HL-60 (cell line): ENCODE measurements around the gene ACCSL.

Source experiments
- DNase-seq, 2 experiments: peaks; one replicate each; pipeline ENCODE4 v3.0.0-alpha.2; 2010 to 2020; ENCODE audit warnings: low read depth in 1 of 2, low spot score in 1 of 2
- H3K27ac ChIP-seq: fragments of 250-450 bp; sonication (Bioruptor Pico); replicated peaks from 2 replicates; pipeline ENCODE4 v1.5.1; 2020; ENCODE audit warnings: mild to moderate bottlenecking, moderate library complexity
- H3K27me3 ChIP-seq: fragments of 250-450 bp; sonication (Bioruptor Pico); 2 replicates; pipeline ENCODE4 v1.5.1; 2021; ENCODE audit warnings: mild to moderate bottlenecking, moderate library complexity; ENCODE audit not compliant: insufficient read depth, poor library complexity, severe bottlenecking
- H3K4me3 ChIP-seq: replicated peaks from 2 replicates; pipeline ENCODE4 v1.5.1; 2011; ENCODE audit warnings: mild to moderate bottlenecking, control low read depth, low read length; ENCODE audit not compliant: insufficient read depth
- GABPA ChIP-seq: IDR thresholded peaks from 2 replicates; pipeline ENCODE4 v1.6.1; 2012; ENCODE audit warnings: low read depth
- POLR2AphosphoS5 ChIP-seq: IDR thresholded peaks from 2 replicates; pipeline ENCODE4 v1.6.1; 2012; ENCODE audit warnings: low read depth
- SPI1 ChIP-seq: IDR thresholded peaks from 2 replicates; pipeline ENCODE4 v1.6.1; 2012; ENCODE audit warnings: low read depth, mild to moderate bottlenecking, borderline replicate concordance
- TF ChIP-seq, protein P1 (sequence below): IDR thresholded peaks from one replicate; pipeline ENCODE4 v1.5.1; 2011; ENCODE audit warnings: low read length, control low read depth, inconsistent platforms; ENCODE audit not compliant: insufficient read depth
- TF ChIP-seq, protein P2 (sequence below): IDR thresholded peaks from 2 replicates; pipeline ENCODE4 v1.6.1; 2012; ENCODE audit warnings: low read depth; ENCODE audit not compliant: insufficient replicate concordance

The ACCSL gene

DNA sequence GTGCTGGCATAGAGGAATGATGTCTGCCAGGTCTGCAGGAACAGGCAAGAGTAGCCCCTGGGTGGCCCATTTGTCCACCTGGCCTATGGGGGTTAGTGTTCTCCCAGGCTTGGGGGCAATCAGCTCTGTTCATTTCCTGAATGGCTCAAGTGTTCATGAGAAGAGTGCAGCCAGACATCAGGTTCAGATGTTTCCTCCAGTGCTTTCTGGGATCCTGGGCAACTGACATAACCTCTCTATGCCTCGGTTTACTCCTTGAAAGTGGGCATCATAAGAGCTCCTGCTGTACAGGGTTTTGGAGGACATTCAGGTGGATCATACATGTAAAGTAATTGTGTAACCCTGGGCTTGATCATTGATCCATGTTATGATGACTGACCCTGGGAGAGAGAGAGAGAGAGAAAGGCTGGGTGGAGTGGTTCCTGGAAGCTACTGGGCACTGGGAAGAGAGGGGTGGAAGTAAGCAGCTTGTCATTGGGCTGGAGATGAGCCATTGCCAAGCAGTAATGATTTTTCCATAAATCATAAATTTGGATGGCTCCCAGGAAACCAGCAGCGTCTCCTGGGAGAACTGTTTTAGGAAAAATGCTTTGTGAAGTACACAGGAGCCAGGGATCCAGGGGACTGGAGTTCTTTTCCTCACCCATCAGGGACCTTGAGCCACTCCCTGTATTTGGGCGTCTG is 30.2 kb upstream of the ACCSL start:
- H3K4me3 ChIP-seq, result no peak overlapping the region
- TF ChIP-seq POLR2AphosphoS5, result no peak
- TF ChIP-seq, protein P1, sequence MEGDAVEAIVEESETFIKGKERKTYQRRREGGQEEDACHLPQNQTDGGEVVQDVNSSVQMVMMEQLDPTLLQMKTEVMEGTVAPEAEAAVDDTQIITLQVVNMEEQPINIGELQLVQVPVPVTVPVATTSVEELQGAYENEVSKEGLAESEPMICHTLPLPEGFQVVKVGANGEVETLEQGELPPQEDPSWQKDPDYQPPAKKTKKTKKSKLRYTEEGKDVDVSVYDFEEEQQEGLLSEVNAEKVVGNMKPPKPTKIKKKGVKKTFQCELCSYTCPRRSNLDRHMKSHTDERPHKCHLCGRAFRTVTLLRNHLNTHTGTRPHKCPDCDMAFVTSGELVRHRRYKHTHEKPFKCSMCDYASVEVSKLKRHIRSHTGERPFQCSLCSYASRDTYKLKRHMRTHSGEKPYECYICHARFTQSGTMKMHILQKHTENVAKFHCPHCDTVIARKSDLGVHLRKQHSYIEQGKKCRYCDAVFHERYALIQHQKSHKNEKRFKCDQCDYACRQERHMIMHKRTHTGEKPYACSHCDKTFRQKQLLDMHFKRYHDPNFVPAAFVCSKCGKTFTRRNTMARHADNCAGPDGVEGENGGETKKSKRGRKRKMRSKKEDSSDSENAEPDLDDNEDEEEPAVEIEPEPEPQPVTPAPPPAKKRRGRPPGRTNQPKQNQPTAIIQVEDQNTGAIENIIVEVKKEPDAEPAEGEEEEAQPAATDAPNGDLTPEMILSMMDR, result no peak
- TF ChIP-seq SPI1, result no peak
- TF ChIP-seq GABPA, result no peak
- TF ChIP-seq, protein P2, sequence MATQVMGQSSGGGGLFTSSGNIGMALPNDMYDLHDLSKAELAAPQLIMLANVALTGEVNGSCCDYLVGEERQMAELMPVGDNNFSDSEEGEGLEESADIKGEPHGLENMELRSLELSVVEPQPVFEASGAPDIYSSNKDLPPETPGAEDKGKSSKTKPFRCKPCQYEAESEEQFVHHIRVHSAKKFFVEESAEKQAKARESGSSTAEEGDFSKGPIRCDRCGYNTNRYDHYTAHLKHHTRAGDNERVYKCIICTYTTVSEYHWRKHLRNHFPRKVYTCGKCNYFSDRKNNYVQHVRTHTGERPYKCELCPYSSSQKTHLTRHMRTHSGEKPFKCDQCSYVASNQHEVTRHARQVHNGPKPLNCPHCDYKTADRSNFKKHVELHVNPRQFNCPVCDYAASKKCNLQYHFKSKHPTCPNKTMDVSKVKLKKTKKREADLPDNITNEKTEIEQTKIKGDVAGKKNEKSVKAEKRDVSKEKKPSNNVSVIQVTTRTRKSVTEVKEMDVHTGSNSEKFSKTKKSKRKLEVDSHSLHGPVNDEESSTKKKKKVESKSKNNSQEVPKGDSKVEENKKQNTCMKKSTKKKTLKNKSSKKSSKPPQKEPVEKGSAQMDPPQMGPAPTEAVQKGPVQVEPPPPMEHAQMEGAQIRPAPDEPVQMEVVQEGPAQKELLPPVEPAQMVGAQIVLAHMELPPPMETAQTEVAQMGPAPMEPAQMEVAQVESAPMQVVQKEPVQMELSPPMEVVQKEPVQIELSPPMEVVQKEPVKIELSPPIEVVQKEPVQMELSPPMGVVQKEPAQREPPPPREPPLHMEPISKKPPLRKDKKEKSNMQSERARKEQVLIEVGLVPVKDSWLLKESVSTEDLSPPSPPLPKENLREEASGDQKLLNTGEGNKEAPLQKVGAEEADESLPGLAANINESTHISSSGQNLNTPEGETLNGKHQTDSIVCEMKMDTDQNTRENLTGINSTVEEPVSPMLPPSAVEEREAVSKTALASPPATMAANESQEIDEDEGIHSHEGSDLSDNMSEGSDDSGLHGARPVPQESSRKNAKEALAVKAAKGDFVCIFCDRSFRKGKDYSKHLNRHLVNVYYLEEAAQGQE, result no peak
- no peaks in the 10 kb centered on the region for H3K27me3 ChIP-seq
- DNase-seq, result no peak
- no peak overlapping the region for H3K27ac ChIP-seq

- TF ChIP-seq GABPA (no peak), SPI1 (no peak), POLR2AphosphoS5 (no peak)
- TF ChIP-seq, protein P2, result no peak
- TF ChIP-seq, protein P1, result no peak
- Histone ChIP-seq H3K27ac (no peak overlapping the region), H3K4me3 (no peak overlapping the region), H3K27me3 (no peaks in the 10 kb centered on the region)
- no peak for DNase-seq
Measured at GRCh38 chr11:44018127-44018521, 29.7 kb upstream of the ACCSL start.

DNA sequence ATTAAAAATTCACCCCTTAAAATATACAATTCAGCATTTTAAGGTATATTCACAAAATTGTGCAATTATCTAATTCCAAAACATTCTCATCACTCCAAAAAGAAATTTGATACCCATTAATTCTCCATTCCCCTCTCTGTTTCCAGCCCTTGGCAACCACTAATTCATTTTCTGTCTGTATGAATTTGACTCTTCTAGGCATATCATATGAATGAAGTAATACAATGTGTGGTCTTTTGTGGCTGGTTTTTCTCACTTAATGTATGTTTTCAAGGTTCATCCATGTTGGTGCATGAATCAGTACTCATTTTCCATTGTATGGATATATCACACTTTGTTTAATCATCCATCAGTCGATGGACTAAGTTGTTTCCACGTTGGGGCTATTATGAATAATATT is 29.0 kb upstream of the ACCSL start:
- no peak for DNase-seq
- Histone ChIP-seq H3K27ac (no peak overlapping the region), H3K27me3 (no peaks in the 10 kb centered on the region), H3K4me3 (no peak overlapping the region)
- no peak for TF ChIP-seq GABPA
- no peak for TF ChIP-seq SPI1
- TF ChIP-seq, protein P2, result no peak
- TF ChIP-seq POLR2AphosphoS5, result no peak
- TF ChIP-seq, protein P1, result no peak
